GM23338 (cell line): Measurements from ENCODE around the gene ST3GAL4.
"Not testable (repeated sequence)": the region's sequence is repeated elsewhere in the genome, so short reads cannot be mapped to it uniquely, and the experiment has no call there.

Source experiments
- CREB1 ChIP-seq: fragments of 250-450 bp; sonication (Bioruptor Pico); IDR thresholded peaks from 2 replicates; pipeline ENCODE4 v1.5.0; 2020; ENCODE audit warnings: low read depth, mild to moderate bottlenecking, moderate library complexity
- EZH2 ChIP-seq: fragments of 200-600 bp; sonication (generic); IDR thresholded peaks from one replicate; pipeline ENCODE4 v1.8.0; 2017; ENCODE audit warnings: antibody characterized with exemption, mild to moderate bottlenecking, low read depth; ENCODE audit not compliant: unreplicated experiment
- EZH2phosphoT487 ChIP-seq: fragments of 200-600 bp; sonication (generic); IDR thresholded peaks from one replicate; pipeline ENCODE4 v1.8.1; 2018; ENCODE audit warnings: antibody characterized with exemption; ENCODE audit not compliant: unreplicated experiment
- JUNB ChIP-seq: IDR thresholded peaks from one replicate; pipeline ENCODE4 v1.6.1; 2016; ENCODE audit warnings: antibody characterized with exemption; ENCODE audit not compliant: unreplicated experiment
- NANOG ChIP-seq: IDR thresholded peaks from 2 replicates; pipeline ENCODE4 v1.6.1; 2016; ENCODE audit warnings: antibody characterized with exemption, borderline replicate concordance
- POLR2AphosphoS5 ChIP-seq: IDR thresholded peaks from 2 replicates; pipeline ENCODE4 v1.6.1; 2016; ENCODE audit warnings: antibody characterized with exemption, low read depth
- ZNF114 ChIP-seq: fragments of 250-450 bp; sonication (Bioruptor Pico); IDR thresholded peaks from 2 replicates; pipeline ENCODE4 v1.5.0; 2020; ENCODE audit warnings: mild to moderate bottlenecking, moderate library complexity
- ZNF331 ChIP-seq: fragments of 250-450 bp; sonication (Bioruptor Pico); IDR thresholded peaks from 2 replicates; pipeline ENCODE4 v1.5.0; 2020; ENCODE audit warnings: low read depth, mild to moderate bottlenecking, moderate library complexity
- TF ChIP-seq, protein P1 (sequence below), 2 experiments: fragments of 200-600 bp in 1 of 2; sonication (generic) in 1 of 2; conservative IDR thresholded peaks; 2 replicates each; pipeline versions ENCODE4 v1.5.1 to v1.6.1; 2016 to 2017; ENCODE audit warnings: antibody characterized with exemption in 2 of 2, low read depth in 2 of 2, mild to moderate bottlenecking in 2 of 2, moderate library complexity in 1 of 2
- TF ChIP-seq, protein P2 (sequence below): IDR thresholded peaks from one replicate; pipeline ENCODE4 v1.6.1; 2018; ENCODE audit warnings: antibody characterized with exemption; ENCODE audit not compliant: unreplicated experiment
- TF ChIP-seq, protein P3 (sequence below): fragments of 250-450 bp; sonication (Bioruptor Pico); IDR thresholded peaks from 2 replicates; pipeline ENCODE4 v1.5.0; 2020; ENCODE audit warnings: mild to moderate bottlenecking, moderate library complexity

DNA sequence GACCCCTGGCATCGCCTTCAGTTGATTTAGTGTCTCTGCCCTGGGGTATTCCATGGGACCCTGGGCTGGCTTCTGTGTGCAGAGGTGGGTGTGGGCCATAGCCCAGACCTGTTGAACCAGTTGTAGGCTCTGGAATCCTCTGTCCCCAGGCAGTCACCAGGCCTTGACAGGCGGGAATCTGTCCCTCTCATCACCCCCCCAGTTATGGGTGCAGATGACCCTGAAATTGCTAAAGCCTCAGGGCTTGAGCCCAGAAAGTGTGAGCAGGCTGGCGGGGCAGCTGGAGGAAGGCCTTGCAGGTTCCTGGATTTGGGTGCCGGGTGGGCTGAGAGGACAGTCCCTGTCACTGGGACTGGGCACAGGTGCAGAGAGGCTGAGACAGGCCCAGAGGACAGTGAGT, 27.2 kb downstream of the ST3GAL4 start:
- TF ChIP-seq POLR2AphosphoS5; EZH2phosphoT487; EZH2; NANOG; JUNB; CREB1 (CRISPR knock-in tag); ZNF331 (CRISPR knock-in tag); ZNF114: not testable (repeated sequence)
- TF ChIP-seq, protein P1, sequence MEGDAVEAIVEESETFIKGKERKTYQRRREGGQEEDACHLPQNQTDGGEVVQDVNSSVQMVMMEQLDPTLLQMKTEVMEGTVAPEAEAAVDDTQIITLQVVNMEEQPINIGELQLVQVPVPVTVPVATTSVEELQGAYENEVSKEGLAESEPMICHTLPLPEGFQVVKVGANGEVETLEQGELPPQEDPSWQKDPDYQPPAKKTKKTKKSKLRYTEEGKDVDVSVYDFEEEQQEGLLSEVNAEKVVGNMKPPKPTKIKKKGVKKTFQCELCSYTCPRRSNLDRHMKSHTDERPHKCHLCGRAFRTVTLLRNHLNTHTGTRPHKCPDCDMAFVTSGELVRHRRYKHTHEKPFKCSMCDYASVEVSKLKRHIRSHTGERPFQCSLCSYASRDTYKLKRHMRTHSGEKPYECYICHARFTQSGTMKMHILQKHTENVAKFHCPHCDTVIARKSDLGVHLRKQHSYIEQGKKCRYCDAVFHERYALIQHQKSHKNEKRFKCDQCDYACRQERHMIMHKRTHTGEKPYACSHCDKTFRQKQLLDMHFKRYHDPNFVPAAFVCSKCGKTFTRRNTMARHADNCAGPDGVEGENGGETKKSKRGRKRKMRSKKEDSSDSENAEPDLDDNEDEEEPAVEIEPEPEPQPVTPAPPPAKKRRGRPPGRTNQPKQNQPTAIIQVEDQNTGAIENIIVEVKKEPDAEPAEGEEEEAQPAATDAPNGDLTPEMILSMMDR (conservative IDR thresholded peaks at IDR 0.05; ENCODE audit: low read depth in 2 of 2) = not testable (repeated sequence)
- TF ChIP-seq, protein P2, sequence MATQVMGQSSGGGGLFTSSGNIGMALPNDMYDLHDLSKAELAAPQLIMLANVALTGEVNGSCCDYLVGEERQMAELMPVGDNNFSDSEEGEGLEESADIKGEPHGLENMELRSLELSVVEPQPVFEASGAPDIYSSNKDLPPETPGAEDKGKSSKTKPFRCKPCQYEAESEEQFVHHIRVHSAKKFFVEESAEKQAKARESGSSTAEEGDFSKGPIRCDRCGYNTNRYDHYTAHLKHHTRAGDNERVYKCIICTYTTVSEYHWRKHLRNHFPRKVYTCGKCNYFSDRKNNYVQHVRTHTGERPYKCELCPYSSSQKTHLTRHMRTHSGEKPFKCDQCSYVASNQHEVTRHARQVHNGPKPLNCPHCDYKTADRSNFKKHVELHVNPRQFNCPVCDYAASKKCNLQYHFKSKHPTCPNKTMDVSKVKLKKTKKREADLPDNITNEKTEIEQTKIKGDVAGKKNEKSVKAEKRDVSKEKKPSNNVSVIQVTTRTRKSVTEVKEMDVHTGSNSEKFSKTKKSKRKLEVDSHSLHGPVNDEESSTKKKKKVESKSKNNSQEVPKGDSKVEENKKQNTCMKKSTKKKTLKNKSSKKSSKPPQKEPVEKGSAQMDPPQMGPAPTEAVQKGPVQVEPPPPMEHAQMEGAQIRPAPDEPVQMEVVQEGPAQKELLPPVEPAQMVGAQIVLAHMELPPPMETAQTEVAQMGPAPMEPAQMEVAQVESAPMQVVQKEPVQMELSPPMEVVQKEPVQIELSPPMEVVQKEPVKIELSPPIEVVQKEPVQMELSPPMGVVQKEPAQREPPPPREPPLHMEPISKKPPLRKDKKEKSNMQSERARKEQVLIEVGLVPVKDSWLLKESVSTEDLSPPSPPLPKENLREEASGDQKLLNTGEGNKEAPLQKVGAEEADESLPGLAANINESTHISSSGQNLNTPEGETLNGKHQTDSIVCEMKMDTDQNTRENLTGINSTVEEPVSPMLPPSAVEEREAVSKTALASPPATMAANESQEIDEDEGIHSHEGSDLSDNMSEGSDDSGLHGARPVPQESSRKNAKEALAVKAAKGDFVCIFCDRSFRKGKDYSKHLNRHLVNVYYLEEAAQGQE = not testable (repeated sequence)
- TF ChIP-seq, protein P3, sequence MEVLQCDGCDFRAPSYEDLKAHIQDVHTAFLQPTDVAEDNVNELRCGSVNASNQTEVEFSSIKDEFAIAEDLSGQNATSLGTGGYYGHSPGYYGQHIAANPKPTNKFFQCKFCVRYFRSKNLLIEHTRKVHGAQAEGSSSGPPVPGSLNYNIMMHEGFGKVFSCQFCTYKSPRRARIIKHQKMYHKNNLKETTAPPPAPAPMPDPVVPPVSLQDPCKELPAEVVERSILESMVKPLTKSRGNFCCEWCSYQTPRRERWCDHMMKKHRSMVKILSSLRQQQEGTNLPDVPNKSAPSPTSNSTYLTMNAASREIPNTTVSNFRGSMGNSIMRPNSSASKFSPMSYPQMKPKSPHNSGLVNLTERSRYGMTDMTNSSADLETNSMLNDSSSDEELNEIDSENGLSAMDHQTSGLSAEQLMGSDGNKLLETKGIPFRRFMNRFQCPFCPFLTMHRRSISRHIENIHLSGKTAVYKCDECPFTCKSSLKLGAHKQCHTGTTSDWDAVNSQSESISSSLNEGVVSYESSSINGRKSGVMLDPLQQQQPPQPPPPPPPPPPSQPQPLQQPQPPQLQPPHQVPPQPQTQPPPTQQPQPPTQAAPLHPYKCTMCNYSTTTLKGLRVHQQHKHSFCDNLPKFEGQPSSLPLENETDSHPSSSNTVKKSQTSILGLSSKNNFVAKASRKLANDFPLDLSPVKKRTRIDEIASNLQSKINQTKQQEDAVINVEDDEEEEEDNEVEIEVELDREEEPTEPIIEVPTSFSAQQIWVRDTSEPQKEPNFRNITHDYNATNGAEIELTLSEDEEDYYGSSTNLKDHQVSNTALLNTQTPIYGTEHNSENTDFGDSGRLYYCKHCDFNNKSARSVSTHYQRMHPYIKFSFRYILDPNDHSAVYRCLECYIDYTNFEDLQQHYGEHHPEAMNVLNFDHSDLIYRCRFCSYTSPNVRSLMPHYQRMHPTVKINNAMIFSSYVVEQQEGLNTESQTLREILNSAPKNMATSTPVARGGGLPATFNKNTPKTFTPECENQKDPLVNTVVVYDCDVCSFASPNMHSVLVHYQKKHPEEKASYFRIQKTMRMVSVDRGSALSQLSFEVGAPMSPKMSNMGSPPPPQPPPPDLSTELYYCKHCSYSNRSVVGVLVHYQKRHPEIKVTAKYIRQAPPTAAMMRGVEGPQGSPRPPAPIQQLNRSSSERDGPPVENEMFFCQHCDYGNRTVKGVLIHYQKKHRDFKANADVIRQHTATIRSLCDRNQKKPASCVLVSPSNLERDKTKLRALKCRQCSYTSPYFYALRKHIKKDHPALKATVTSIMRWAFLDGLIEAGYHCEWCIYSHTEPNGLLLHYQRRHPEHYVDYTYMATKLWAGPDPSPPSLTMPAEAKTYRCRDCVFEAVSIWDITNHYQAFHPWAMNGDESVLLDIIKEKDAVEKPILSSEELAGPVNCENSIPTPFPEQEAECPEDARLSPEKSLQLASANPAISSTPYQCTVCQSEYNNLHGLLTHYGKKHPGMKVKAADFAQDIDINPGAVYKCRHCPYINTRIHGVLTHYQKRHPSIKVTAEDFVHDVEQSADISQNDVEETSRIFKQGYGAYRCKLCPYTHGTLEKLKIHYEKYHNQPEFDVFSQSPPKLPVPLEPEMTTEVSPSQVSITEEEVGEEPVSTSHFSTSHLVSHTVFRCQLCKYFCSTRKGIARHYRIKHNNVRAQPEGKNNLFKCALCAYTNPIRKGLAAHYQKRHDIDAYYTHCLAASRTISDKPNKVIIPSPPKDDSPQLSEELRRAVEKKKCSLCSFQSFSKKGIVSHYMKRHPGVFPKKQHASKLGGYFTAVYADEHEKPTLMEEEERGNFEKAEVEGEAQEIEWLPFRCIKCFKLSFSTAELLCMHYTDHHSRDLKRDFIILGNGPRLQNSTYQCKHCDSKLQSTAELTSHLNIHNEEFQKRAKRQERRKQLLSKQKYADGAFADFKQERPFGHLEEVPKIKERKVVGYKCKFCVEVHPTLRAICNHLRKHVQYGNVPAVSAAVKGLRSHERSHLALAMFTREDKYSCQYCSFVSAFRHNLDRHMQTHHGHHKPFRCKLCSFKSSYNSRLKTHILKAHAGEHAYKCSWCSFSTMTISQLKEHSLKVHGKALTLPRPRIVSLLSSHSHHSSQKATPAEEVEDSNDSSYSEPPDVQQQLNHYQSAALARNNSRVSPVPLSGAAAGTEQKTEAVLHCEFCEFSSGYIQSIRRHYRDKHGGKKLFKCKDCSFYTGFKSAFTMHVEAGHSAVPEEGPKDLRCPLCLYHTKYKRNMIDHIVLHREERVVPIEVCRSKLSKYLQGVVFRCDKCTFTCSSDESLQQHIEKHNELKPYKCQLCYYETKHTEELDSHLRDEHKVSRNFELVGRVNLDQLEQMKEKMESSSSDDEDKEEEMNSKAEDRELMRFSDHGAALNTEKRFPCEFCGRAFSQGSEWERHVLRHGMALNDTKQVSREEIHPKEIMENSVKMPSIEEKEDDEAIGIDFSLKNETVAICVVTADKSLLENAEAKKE = not testable (repeated sequence)
